MM.1S (cell line): Measurements from ENCODE around the gene HIVEP2.

ENCODE experiments used
- DNase-seq: peaks from one replicate; pipeline ENCODE4 v3.0.0-alpha.2; 2015
- H2AFZ ChIP-seq: fragments of 300-600 bp; sonication (generic); 2 replicates; pipeline ENCODE4 v1.6.0; 2016; ENCODE audit warnings: antibody characterized with exemption, low read length
- H3F3A ChIP-seq: fragments of 300-600 bp; sonication (generic); 2 replicates; pipeline ENCODE4 v1.6.1; 2016; ENCODE audit warnings: mild to moderate bottlenecking, antibody characterized with exemption, low read length, moderate library complexity, mixed read lengths; ENCODE audit not compliant: insufficient read depth
- H3K27ac ChIP-seq: fragments of 300-600 bp; sonication (generic); 2 replicates; pipeline ENCODE4 v1.5.1; 2016; ENCODE audit warnings: mild to moderate bottlenecking, low read length
- H3K27me3 ChIP-seq: fragments of 300-600 bp; sonication (generic); replicated peaks from 2 replicates; pipeline ENCODE4 v1.6.0; 2016; ENCODE audit warnings: low read length; ENCODE audit not compliant: insufficient read depth
- H3K36me3 ChIP-seq: fragments of 300-600 bp; sonication (generic); replicated peaks from 2 replicates; pipeline ENCODE4 v1.6.1; 2016; ENCODE audit warnings: mild to moderate bottlenecking, low read length, mixed read lengths; ENCODE audit not compliant: insufficient read depth
- H3K4me1 ChIP-seq: fragments of 300-600 bp; sonication (generic); 2 replicates; pipeline ENCODE4 v1.6.1; 2016; ENCODE audit warnings: low read length, mixed read lengths
- H3K4me2 ChIP-seq: fragments of 300-600 bp; sonication (generic); 2 replicates; pipeline ENCODE4 v1.6.0; 2016; ENCODE audit warnings: low read depth, low read length
- H3K4me3 ChIP-seq: fragments of 300-600 bp; sonication (generic); 2 replicates; pipeline ENCODE4 v1.5.1; 2016; ENCODE audit warnings: low read length, mixed read lengths
- H3K79me2 ChIP-seq: fragments of 300-600 bp; sonication (generic); 2 replicates; pipeline ENCODE4 v1.6.1; 2016; ENCODE audit warnings: mixed run types, low read length, mixed read lengths
- H3K9ac ChIP-seq: fragments of 300-600 bp; sonication (generic); 2 replicates; pipeline ENCODE4 v1.6.1; 2016; ENCODE audit warnings: low read length, mixed read lengths
- H3K9me2 ChIP-seq: fragments of 300-600 bp; sonication (generic); replicated peaks from 2 replicates; pipeline ENCODE4 v1.6.1; 2016; ENCODE audit warnings: mild to moderate bottlenecking, low read length, mixed read lengths; ENCODE audit not compliant: insufficient read depth
- H3K9me3 ChIP-seq: fragments of 300-600 bp; sonication (generic); replicated peaks from 2 replicates; pipeline ENCODE4 v1.6.1; 2016; ENCODE audit warnings: mild to moderate bottlenecking, low read length, mixed read lengths; ENCODE audit not compliant: insufficient read depth
- H4K20me1 ChIP-seq: fragments of 300-600 bp; sonication (generic); 2 replicates; pipeline ENCODE4 v1.6.1; 2016; ENCODE audit warnings: mild to moderate bottlenecking, low read length, moderate library complexity, mixed read lengths; ENCODE audit not compliant: insufficient read depth
- EZH2 ChIP-seq: fragments of 300-600 bp; sonication (generic); optimal IDR thresholded peaks from 2 replicates; pipeline ENCODE3; 2017; ENCODE audit warnings: low read depth, mild to moderate bottlenecking, antibody characterized with exemption, low read length, mixed read lengths
- EZH2phosphoT487 ChIP-seq: fragments of 300-600 bp; sonication (generic); IDR thresholded peaks from 2 replicates; pipeline ENCODE4 v1.6.1; 2018; ENCODE audit warnings: antibody characterized with exemption, low read length
- TF ChIP-seq, protein P1 (sequence below): fragments of 300-600 bp; sonication (generic); IDR thresholded peaks from 2 replicates; pipeline ENCODE4 v1.5.1; 2016; ENCODE audit warnings: antibody characterized with exemption, low read length, mixed read lengths

Gene HIVEP2

GRCh38 chr6:142841915-142842314, 103.1 kb downstream of the HIVEP2 start:
- peak overlapping the region; percentile 52; the same call in 1 of the 2 replicates for H3K4me3 ChIP-seq
- H3K27ac ChIP-seq = peak overlapping the region; percentile 99

GRCh38 chr6:142839686-142840040, 105.3 kb downstream of the HIVEP2 start:
- peaks cover 4% of the 10 kb centered on the region for H3K4me1 ChIP-seq
- DNase-seq = no peak
- H3K4me3 ChIP-seq = no peak overlapping the region
- TF ChIP-seq, protein P1, sequence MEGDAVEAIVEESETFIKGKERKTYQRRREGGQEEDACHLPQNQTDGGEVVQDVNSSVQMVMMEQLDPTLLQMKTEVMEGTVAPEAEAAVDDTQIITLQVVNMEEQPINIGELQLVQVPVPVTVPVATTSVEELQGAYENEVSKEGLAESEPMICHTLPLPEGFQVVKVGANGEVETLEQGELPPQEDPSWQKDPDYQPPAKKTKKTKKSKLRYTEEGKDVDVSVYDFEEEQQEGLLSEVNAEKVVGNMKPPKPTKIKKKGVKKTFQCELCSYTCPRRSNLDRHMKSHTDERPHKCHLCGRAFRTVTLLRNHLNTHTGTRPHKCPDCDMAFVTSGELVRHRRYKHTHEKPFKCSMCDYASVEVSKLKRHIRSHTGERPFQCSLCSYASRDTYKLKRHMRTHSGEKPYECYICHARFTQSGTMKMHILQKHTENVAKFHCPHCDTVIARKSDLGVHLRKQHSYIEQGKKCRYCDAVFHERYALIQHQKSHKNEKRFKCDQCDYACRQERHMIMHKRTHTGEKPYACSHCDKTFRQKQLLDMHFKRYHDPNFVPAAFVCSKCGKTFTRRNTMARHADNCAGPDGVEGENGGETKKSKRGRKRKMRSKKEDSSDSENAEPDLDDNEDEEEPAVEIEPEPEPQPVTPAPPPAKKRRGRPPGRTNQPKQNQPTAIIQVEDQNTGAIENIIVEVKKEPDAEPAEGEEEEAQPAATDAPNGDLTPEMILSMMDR = no peak
- no peak for TF ChIP-seq EZH2
- H3K4me2 ChIP-seq = no peak overlapping the region
- H4K20me1 ChIP-seq = no peaks in the 10 kb centered on the region
- peaks cover 26% of the 10 kb centered on the region for H3F3A ChIP-seq
- H3K27me3 ChIP-seq = no peaks in the 10 kb centered on the region
- no peak overlapping the region for H3K27ac ChIP-seq
- H2AFZ ChIP-seq = no peak overlapping the region
- peaks cover 11% of the 10 kb centered on the region for H3K79me2 ChIP-seq
- H3K9ac ChIP-seq = no peak overlapping the region
- no peaks in the 10 kb centered on the region for H3K9me3 ChIP-seq
- no peaks in the 10 kb centered on the region for H3K9me2 ChIP-seq
- no peaks in the 10 kb centered on the region for H3K36me3 ChIP-seq

More at GRCh38 chr6:142841915-142842314, 103.1 kb downstream of the HIVEP2 start:
- Histone ChIP-seq H3K4me1 (peaks cover 16% of the 10 kb centered on the region), H3K79me2 (peaks cover 20% of the 10 kb centered on the region), H3K9me2 (no peaks in the 10 kb centered on the region), H3K9ac (peak overlapping the region; percentile 94), H4K20me1 (no peaks in the 10 kb centered on the region), H3K4me2 (peak overlapping the region; percentile 93), H3K27me3 (no peaks in the 10 kb centered on the region), H2AFZ (no peak overlapping the region), H3K9me3 (no peaks in the 10 kb centered on the region), H3K36me3 (no peaks in the 10 kb centered on the region), H3F3A (peaks cover 39% of the 10 kb centered on the region)
- TF ChIP-seq, protein P1 = no peak
- TF ChIP-seq EZH2 = no peak
- no peak for TF ChIP-seq EZH2phosphoT487
- no peak for DNase-seq

DNA sequence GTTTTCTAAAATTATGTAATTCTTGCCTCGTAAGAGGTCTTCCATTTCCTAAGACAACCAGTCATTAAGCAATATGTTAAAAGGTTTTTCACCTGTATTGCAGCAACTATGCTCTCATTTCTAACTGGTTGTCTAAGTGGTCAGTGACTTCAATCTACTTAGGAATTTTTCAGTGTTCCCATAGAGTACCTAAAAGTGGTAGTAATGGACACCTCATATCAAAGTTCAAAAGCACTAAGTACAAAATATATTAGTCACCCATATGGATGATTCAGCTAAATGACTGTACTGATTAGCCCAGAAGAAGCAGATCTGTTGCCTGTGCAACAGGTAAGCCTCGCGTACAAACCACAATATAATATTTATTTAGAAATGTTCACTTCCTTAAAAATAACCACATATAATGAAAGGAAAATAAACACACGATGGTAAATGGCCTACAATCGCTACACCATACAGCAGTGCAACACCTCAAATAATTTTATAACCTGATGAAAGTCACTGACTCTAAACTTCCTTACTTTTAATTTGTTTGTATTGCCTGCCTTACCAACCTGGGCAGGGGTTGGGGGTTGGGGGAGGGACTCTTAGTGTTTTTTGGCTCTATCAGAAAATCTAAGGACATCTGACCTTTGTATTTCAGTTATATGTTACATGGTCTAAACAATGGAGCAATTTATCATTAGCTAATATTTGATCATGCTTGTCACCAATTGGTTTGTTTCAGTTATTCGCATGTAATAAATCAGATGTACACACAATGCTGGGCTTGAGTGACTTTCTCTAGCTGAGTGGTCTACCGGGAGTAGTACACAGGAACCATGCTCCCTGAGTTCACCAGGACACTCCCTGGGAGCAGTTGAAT, 105.9 kb downstream of the HIVEP2 start:
- no peak overlapping the region for H3K9ac ChIP-seq
- H3K9me2 ChIP-seq = no peaks in the 10 kb centered on the region
- TF ChIP-seq EZH2phosphoT487 = no peak
- no peak for TF ChIP-seq EZH2
- TF ChIP-seq, protein P1 = no peak
- no peaks in the 10 kb centered on the region for H4K20me1 ChIP-seq
- H3F3A ChIP-seq = peaks cover 20% of the 10 kb centered on the region
- H3K36me3 ChIP-seq = no peaks in the 10 kb centered on the region
- peaks cover 5% of the 10 kb centered on the region for H3K79me2 ChIP-seq
- no peaks in the 10 kb centered on the region for H3K27me3 ChIP-seq
- H3K4me3 ChIP-seq = no peak overlapping the region
- H3K27ac ChIP-seq = no peak overlapping the region
- no peak overlapping the region for H2AFZ ChIP-seq
- peaks cover 4% of the 10 kb centered on the region for H3K4me1 ChIP-seq
- H3K4me2 ChIP-seq = no peak overlapping the region
- no peaks in the 10 kb centered on the region for H3K9me3 ChIP-seq
- DNase-seq = no peak
